SK-N-MC (cell line): ENCODE results near the gene ATXN7L1.

Source experiments
- EZH2 ChIP-seq: fragments of 200-600 bp; sonication (generic); IDR thresholded peaks from one replicate; pipeline ENCODE4 v1.6.1; 2017; ENCODE audit warnings: antibody characterized with exemption
- FOXP2 ChIP-seq: optimal IDR thresholded peaks from 2 replicates; pipeline ENCODE3; 2011; ENCODE audit warnings: mild to moderate bottlenecking, moderate library complexity; ENCODE audit not compliant: insufficient read depth; ENCODE audit errors: extremely low read length, control extremely low read depth
- POLR2AphosphoS5 ChIP-seq: IDR thresholded peaks from 2 replicates; pipeline ENCODE4 v1.6.1; 2012; ENCODE audit warnings: mild to moderate bottlenecking, low read depth, low read length, borderline replicate concordance

GRCh38 chr7:105703207-105703930 lies 173.0 kb downstream of the ATXN7L1 start:
- no peak for TF ChIP-seq POLR2AphosphoS5
- no peak for TF ChIP-seq FOXP2
- no peak for TF ChIP-seq EZH2
